G401.6 (cell line): Measurements from ENCODE around the gene CTXND1.

ENCODE experiments used
- FAIRE-seq: peaks from 2 replicates; lab custom pipeline; 2012; peaks lifted over from hg19 to GRCh38; lab: Jason Lieb, UNC

The CTXND1 gene

DNA sequence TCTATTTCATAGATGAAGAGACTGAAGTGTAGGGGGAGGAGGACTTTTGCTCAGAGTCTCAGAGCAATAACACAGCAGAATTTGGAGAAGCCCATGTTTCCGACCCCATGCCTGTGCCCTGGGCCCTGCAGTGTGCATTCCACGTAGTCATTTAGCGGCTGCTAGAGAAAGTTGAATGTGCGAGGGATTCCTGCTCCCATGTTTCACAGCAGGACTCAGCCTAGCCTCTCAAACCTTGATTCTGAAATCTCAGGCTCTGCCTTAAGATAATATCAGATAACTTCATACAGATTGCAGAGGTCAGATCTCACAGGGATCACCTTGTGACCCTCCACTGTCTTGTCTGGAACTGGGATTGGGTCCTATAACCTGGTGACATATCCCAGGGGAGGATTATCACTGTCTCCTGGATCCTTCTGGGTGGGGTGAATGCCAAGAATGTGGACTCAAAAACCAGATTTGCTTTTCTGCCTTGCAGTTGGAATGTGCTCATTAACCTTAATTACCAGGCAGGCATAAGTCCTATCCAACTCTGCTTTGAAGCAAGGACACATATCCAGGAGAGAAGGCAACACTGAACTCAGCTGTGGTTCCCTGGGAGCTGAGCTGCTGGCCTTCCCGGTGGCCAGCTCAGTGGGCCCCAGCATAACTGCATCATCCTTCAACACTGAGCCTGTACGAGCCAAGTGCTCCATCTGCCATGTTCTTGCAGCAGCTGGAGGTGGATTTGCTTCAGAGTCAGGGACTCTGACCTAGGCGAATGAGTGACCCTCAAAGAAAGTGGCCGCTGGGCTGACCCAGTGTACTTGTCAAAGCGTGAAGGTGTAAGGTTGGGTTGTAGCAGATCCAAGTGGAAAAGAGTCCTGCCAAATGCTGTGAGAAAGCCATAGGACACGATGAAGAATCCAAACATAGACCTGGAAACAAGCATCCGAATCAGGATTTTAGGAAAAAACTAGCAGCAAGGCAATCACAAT is 43.0 kb downstream of the CTXND1 start:
- FAIRE-seq: no peak

DNA sequence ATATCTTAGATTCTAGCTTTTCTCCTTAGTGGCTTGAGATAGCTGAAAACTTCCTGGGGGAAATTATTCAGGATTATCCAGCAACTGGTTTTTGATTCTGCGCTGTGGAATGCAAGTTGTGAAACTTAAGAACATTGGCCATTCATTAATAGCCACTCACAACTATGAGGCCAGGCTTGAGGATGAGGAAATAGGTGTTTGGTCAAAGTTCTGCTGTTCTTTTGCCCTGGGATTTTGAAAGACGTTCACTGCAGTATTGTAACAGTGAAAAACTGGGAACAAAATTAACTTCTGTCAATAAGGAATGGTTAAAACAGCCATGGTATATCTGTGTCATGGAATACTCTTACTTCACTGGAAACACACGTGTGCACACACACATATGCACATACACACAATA is 44.1 kb downstream of the CTXND1 start:
- no peak for FAIRE-seq

DNA sequence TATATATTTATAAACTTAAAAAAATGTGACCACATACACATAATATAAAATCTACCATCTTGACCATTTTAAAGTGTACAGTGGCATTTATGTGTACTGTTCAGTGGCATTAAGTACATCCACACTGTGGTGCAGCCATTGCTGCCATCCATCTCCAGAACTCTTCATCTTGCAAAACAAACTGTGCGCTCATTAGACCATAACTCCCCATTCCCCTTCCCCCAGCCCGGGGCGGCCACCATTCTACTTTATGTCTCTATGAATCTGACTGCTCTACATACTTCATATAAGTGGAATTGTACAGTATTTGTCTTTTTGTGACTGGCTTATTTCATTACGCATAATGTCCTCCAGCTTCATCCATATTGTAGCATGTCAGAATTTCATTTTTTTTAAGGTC is 47.8 kb downstream of the CTXND1 start:
- no peak for FAIRE-seq

DNA sequence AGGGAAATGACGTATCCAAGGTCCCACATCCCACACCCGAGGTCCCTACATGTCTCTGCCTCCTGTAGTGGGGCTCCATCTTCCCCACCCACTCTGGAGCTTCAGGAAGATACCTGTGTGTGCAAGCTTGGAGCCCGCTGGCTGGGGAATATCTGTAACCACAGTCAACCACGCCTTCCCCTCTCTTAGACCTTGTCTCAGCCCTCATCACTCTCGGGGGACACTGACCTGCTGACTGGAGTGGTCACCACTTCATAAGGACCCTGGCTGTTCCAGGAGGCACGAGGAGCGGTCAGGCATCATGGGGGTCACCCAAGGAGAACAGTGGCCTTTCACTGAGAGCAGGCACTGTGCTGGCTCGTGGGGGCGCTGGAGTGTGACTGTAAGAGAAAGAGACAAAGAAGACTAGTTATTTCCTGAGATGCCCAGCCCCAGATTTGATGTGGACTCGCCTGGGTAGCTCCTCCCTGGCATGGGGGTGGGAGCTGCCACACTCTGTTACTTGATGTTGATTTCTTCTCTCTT is 48.6 kb downstream of the CTXND1 start:
- FAIRE-seq: no peak

DNA sequence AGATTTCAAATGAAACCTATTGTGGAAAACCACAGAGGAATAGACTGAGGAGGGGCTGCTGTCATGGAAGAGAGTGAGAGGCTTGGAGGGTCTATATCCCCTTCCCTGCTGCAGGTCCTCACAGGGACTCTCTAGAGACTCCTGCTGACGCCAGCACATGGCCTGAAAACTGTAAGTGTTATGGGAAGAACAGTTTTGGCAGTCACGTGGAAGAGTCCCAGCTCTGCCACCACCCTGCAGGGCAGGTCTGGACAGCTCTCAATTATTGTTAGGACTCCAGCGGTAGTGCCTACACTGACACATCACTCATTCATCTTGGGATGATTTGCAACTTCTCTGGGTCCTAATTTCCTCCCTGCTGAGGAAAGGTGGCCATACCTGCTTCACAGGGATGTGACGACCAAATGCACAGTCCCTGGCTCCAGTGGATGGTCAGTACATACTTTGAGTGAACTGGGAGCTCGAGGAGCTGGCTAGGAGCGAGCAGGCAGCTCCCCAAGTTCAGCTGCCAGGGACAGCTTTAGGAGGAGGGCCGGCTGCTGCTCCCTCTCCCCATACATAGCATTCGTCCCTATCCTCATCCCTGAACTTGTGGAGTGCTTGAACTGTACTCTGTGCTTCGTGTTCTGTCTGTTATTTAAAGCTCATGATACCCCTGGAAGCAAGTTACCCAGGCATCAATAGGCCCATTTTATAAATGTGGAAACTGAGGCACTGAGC is 49.2 kb downstream of the CTXND1 start:
- FAIRE-seq: no peak

DNA sequence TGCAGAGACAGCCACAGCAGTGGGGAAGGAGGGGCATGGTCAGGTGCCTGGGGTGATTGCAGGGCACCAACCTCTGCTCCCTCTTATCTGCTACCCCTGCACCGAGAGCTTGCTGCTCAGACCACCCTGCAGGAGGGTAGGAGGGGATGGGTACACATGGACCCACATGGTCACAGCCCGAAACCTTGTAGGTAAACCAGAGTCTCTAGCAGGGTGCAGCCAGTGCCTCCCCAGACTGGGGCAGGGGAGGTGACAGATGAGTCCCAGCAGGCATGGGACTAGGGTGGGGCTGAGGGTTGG is 50.0 kb downstream of the CTXND1 start:
- no peak for FAIRE-seq

DNA sequence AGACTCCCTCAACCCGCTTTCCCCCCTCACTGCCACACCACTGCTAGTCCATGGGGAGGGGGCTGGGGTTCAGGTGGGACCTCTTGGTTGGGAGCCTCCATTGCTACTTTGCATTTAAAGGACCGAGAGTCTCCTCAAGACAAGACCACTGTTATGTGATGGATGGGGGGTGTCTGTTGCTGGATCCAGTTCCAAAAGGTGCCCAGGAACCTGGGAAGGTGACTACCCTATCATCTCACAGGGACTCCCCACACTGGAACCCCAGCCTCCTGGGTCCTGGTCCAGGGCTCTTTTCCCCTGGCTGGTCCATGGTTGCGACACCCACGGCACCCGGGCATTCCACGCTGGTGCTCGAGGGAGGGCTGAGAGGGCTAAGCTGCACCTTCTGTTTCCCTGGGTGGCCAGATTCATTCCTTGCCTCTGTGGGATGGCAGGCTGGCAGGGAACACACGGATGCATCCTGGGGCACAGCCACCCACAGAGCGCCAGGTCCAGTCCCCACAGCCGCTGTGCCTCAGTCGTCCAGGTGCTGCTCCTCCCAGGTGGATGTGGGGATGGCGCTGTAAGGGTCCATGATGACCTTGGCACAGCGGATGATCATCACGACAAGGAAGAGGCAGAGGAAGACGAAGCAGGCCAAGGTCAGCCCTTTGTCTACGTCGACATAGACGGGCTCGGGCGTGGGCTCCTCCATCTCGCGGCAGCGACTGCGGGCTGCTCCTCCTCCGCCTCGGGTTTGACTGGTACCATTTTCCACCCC is 50.6 kb downstream of the CTXND1 start:
- no peak for FAIRE-seq

DNA sequence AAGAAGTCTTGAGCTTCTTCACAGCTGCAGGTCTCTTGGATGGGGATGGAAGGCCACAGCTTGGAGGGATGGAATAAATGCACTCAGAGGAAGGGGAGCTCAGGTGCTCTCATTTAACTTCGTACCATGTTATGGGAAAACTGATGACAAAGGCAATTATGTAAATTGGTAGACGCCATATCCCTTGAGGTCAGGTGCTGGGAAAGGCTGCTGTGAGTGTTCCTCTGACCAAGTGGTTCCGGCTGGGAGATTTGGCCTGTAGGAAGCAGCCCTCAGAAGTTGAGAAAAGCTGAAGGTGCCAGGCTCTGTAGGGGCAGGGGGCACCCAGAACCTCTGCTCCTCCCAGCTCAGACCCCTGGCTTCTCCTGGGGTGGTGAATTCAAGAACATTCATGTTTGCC is 52.1 kb downstream of the CTXND1 start:
- FAIRE-seq: no peak

DNA sequence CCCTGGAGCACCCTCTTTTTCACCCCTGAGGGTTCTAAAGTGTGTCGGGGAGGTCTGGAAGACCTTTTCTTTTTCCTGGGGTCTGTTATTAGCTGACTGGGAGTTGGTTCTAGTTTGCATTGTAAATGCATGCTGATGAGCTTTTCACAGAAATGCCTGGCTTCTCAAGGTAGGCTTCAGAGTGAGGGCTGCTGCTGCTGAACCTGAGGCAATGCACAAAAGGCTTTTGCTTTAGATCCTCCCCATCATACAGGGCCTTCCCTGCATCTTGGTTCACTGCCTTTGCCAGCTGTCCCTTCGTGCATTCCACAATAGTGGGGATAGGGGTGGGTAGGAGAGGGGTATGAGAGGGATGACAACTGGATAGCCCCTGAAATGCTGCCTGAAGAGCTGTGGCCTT is 52.6 kb downstream of the CTXND1 start:
- FAIRE-seq: no peak

DNA sequence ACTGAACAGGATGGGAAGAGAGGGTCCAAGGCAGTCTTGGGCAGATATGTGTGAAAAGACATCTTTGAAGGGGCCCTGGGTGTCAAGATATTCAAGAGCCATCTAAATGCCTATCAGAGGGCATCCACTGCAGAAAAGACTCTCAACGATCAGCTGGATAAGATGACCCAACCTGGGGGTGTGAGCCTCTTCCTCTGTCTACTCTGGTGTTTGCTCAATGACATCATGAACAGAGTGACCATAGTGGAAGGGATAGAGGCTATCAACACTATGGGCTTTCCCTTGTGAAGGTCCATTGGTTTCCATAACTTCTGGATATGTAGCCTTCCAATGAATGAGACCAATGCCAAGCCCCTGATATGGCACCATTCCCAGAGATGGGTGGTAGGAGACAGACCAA is 57.1 kb downstream of the CTXND1 start:
- no peak for FAIRE-seq

DNA sequence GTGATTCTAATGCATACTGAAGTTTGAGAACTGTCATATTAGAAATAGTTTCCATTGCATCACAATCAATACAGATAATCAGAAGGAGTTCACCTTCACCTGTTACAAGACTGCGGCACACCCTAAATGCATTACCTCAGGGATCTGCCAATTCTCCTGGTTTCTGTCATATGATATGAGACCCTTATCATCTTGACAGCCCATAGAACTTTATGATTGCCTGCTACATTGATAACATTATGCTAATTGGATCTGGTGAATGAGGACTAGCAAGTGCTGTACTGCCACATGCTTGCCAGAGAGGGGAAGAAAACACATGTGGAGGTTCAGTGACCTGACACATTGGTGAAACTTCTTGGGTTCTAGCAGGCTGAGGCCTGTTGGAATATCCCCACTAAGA is 57.8 kb downstream of the CTXND1 start:
- no peak for FAIRE-seq

DNA sequence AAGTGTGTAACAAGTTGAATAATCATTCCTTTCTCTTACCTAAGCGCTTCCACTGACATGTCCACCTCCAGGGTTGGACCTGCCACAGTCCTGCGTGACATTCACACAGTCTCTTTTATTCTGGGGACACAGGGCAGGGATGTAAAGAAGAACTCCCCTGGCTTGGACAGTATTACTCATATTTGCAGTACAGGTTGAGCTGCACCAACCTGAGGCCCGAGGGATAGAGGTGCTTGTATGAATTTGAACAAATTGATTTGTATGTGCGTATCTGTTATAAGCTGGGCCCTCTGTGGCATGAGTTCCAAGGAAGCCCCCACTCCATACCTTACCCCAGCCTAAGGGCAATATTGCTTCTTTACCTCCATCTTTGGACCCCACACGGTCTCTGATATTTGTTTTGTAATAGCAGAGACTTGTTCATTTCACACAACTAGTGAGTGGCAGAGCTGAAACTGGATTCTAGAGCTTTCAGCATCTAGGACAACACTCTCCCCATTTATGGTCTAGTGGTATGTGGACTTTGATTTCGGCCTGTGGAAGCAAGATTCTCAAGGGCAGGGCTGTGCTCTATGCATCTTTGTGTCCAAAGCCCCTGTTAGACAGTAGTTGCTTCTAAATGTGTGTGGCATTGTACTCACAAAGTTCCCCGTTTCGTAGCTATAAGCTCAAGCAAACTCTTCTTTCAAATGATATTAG is 60.0 kb downstream of the CTXND1 start:
- FAIRE-seq: no peak

DNA sequence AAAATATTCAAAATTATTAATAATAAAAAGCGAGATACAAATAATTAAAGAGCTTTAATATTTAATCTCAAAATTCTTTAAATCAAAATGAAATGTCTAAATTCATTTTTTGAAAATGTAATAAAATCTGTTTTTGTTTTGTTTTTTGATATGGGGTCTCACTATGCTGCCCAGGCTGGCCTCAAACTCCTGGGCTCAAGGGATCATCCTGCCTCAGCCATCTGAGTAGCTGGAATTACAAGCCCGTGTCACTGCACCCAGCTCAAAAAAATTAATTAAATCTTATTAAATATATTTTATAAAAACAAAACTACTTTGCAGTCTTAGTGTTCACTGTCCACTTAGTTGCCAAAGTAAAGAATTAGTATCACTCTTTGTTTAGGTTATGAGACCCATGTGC is 60.8 kb downstream of the CTXND1 start:
- no peak for FAIRE-seq

DNA sequence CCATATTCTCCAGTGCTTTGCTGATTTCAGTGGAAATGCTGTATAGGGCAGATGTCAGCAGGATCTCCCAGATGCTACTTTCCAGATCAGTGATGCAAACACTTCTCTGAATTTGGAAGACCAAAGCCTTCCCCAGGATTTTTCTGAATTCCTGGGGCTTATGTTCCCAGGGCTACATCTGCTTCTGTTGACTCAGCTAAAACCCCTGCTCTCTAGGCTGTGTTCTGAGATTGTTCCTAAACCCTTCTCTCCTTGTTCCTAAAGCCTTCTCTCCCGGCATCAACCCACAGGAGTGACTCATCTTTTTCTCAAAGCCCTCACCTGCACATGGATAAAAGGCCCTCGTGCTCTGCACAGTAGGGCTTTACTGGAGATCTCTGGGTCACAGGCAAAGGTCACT is 63.8 kb downstream of the CTXND1 start:
- no peak for FAIRE-seq

DNA sequence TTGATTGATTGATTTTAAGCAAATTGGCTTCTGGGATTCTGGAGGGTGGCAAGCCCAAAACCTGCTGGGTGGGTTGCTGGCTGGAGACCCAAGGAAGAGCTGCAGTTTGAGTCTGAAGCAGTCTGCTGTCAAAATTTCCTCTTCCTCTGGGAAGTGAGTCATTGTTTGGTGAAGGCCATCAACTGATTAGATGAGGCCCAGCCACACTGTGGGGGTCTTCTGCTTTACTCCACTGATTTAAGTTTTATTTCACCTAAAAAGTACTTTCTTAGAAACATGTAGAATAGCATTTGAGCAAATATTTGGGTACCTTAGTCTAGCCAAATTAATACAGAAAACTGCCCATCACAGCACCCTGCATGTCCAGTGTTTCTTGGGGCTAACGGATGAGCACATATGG is 65.4 kb downstream of the CTXND1 start:
- no peak for FAIRE-seq

DNA sequence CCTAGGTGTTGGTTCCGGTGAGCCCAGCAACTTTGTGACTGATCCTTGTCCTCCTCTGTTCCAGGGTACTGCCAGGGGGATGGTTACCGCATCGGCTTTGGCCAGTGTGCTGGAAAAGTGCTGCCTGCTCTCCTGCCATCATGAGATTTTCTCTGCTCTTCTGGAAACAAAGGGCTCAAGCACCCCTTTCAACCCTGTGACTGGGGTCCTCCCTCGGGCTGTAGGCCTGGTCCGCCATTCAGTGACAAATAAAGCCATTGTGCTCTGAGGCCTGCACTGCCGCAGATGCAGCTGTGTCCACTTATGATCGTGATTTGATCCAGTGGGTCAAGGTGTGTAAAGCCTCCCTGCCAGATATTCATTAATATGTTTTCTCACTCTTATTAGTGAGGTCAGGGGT is 65.9 kb downstream of the CTXND1 start:
- no peak for FAIRE-seq

DNA sequence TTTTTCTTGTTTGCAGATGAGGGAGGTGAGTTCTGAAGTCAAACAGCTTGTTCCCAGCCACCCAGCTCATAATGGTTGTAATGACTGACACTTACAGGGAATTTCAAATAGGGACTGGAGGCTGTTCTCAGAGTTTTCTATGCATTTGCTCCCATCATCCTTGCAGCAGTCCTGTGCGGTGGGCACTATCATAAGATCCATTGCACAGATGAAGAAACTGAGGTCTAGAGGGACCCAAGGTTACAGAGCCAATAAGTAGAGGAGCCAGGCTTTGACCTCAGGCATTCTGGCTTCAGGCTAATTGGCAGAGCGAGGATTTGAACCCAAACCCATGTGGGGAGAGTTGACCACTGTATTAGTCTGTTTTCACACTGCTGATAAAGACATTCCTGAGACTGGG is 66.9 kb downstream of the CTXND1 start:
- FAIRE-seq: no peak

DNA sequence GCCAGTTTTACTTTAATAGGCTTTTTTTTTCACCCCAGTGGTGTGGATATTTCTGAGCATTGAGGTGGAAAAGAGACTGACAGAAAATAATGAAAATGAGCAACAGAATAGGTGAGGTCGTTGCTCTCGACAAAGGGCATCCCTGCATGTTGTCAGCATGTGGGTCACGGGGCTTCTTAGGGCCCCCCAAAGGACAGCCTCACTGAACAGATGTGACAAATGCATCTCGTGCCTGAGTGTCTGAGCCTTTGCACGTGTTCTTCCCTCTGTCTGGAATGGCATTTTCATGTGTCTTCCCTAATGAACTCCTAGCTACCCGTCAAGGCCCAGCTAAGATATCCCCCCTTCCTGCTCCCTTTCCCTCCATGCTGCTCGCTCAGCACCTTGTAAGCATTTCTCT is 67.5 kb downstream of the CTXND1 start:
- no peak for FAIRE-seq

DNA sequence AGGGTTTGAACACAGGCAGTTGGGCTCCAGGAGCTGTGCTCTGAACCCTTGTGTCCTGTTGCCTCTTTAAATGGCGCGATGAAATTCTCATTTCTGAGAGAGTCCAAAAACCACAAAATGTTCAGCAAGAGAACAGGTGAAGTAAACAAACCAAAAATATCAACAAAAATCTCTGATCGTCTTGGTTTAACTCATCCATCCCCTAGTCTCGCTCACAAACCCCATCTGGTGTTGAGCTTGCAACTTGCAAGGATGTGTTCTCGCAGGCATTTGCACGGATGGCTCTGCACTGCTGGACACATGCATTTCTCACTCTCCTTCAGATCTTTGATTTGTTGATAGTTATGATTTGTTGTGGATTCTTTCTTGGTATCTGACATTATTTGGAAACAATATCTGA is 68.1 kb downstream of the CTXND1 start:
- FAIRE-seq: no peak

DNA sequence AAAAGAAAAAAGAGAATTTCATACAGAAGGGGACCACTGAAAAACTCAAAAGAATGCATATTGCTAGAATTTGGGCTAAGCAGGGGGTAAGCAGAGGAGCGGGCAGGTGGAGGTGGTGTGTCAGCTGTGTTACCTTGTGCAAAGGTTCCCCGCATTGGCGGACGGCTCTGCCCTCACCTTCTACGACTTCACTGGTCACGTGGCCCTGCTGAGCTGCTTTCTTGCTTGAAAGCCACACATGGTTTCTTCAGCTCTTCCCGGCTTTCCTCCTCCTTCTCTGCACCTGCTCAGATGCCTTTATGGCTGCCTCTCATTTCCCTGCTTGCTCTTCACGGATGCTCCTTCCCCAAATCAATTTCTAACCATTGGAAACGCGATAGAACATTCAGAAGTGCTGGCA is 68.7 kb downstream of the CTXND1 start:
- no peak for FAIRE-seq

DNA sequence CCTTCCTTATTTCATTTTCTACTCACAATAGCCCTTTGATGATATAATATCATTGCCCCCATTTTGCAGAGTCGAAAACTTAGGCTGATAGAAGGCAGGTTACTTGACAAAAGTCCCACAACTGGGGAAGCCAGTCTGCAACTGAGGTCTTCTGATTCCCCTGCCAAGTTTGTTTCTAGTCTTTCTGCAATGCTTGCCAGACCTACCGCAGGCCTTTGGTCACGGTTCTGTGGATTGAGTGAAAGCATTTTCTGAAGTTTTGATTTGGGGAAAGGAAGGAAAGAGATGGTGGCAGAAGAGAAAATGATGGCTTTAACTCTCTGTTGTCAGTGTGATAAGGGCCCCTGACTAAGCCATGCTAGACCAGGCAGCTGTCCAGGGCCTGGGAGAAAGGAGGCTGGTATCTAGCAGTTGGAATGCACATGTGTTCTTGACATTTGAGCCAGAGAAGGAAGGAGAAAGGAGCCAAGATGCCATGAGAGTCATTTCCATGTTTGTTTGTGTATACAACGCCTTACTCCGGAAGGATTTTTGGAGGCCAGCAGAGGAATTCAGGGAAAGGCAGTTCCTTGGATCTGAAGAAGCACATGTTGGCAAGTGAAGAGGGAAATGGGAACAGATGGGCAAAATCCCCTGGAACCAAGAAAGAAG is 69.3 kb downstream of the CTXND1 start:
- FAIRE-seq: no peak

DNA sequence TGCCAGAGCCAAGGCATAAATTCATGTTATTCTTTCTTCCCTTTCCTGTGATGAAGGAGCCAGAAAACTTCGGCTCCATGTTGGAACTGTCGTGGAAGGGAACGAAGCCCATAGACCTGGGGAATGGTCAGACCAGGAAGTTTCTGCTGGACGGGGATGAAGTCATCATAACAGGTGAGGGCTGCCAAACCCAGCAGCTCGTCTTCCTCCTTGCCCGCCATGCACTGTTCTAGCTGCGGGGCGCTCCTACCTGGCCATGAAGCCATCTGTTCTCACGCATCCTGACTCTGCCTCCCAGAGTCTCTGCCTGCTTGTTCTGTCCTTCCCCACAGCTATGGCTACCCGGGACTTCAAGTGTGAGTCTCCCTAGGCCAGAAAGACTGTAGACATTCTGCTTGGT is 71.0 kb downstream of the CTXND1 start:
- no peak for FAIRE-seq
